Body of pancreas (tissue), 4 donors: ENCODE measurements around the gene XRCC4. TPM values are rescaled to one million over a fixed set of nuclear protein-coding genes. Genes with fewer than 3 reads are reported as not detected.

Experiments used
- ATAC-seq: fragments of 150-250 bp; one replicate; pipeline ENCODE4 v1.9.1; 2016
- DNase-seq, 4 donors: peaks; one replicate each; pipeline ENCODE4 v3.0.0-alpha.2; 2019
- H3K27ac ChIP-seq, 4 donors: fragments of 200-600 bp; sonication (generic); 1 replicate in 3 of 4; 2 replicates in 1 of 4; pipeline versions ENCODE4 v1.5.1 to v1.6.1; 2016 to 2019; ENCODE audit warnings: mild to moderate bottlenecking in 1 of 4, mixed read lengths in 1 of 4, moderate library complexity in 1 of 4
- H3K27me3 ChIP-seq, 2 donors: fragments of 200-600 bp; sonication (generic); one replicate each; pipeline ENCODE4 v1.6.0; 2016; ENCODE audit warnings: mild to moderate bottlenecking in 1 of 2
- H3K36me3 ChIP-seq, 2 donors: fragments of 200-600 bp; sonication (generic); replicated peaks in 1 of 2; 2 replicates each; pipeline ENCODE4 v1.5.1; 2016; ENCODE audit warnings: low read depth in 2 of 2; ENCODE audit not compliant: insufficient read depth in 1 of 2
- H3K4me1 ChIP-seq: fragments of 200-600 bp; sonication (generic); one replicate; pipeline ENCODE4 v1.6.0; 2016
- H3K4me3 ChIP-seq, 2 donors: fragments of 200-600 bp; sonication (generic); 1 replicate in 1 of 2; 2 replicates in 1 of 2; pipeline ENCODE4 v1.5.1; 2016 to 2019
- H3K9me3 ChIP-seq, 3 donors: fragments of 200-600 bp; sonication (generic); 1 replicate in 2 of 3; 2 replicates in 1 of 3; pipeline ENCODE4 v1.5.1; 2016
- POLR2A ChIP-seq, 3 donors: fragments of 450-650 bp; IDR thresholded peaks; one replicate each; pipeline ENCODE4 v1.6.1; 2016; ENCODE audit warnings: antibody characterized with exemption in 3 of 3, mild to moderate bottlenecking in 2 of 3
- WGBS, 2 donors: methylation state at CpG; one replicate each; pipeline ENCODE4 v1.1.5; 2017; 5-methylcytosine and 5-hydroxymethylcytosine counted together
- intact Hi-C: fragments of 100-400 bp; cut with DNase I; formaldehyde crosslinking; loops from one replicate; pipeline ENCODE4 v1.15.1; 2023
- total RNA-seq, 2 donors: library from RNA; depleted of rRNA; stranded (reverse); fragments of >200 nt; gene quantifications; one replicate each; pipeline ENCODE4 v1.1.0, GENCODE V29; 2016
- TF ChIP-seq, protein P1 (sequence below), 7 experiments: fragments of 450-650 bp in 4 of 7; fragments of 200-600 bp in 3 of 7; sonication (generic) in 3 of 7; IDR thresholded peaks; one replicate each; pipeline ENCODE4 v1.5.1; 2016 to 2019; ENCODE audit warnings: antibody characterized with exemption in 7 of 7

XRCC4 gene
- total RNA-seq, 2 donors from 2014 or later = 0.99 to 4.4 TPM

DNA sequence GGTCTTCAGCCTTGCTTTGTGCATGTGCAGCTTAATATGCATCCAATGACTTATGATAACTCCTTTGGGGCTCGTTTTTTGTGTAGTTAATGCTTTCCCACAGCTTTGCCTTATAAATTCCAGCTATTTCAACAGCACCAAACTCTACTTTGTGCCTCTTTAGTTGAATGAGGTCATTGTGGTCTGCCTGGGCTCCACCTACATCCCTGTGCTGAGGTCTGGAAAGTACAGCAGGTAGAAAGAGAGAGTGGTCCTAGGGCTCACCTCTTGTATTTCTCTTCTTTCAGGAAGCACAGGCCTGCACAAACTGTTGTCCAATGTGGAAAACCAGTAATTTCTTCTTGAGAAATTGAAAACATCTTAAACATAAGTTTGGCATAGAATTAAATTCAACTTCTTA lies 167.2 kb downstream of the XRCC4 start:
- ATAC-seq (no peak), DNase-seq (no peak)
- TF ChIP-seq POLR2A (IDR thresholded peaks at IDR 0.05) = no peak
- TF ChIP-seq, protein P1, sequence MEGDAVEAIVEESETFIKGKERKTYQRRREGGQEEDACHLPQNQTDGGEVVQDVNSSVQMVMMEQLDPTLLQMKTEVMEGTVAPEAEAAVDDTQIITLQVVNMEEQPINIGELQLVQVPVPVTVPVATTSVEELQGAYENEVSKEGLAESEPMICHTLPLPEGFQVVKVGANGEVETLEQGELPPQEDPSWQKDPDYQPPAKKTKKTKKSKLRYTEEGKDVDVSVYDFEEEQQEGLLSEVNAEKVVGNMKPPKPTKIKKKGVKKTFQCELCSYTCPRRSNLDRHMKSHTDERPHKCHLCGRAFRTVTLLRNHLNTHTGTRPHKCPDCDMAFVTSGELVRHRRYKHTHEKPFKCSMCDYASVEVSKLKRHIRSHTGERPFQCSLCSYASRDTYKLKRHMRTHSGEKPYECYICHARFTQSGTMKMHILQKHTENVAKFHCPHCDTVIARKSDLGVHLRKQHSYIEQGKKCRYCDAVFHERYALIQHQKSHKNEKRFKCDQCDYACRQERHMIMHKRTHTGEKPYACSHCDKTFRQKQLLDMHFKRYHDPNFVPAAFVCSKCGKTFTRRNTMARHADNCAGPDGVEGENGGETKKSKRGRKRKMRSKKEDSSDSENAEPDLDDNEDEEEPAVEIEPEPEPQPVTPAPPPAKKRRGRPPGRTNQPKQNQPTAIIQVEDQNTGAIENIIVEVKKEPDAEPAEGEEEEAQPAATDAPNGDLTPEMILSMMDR (IDR thresholded peaks at IDR 0.05) = no peak
- intact Hi-C loops = no loop called here
- Histone ChIP-seq H3K4me3 (no peak overlapping the region), H3K4me1 (no peaks in the 10 kb centered on the region), H3K27ac (no peak overlapping the region), H3K9me3 (no peaks in the 10 kb centered on the region), H3K27me3 (no peaks in the 10 kb centered on the region), H3K36me3 (no peaks in the 10 kb centered on the region)
- 85 to 90% methylated on average over 1 of the region's 1 CpG for WGBS, 2 donors

- Histone ChIP-seq H3K4me1 (no peaks in the 10 kb centered on the region), H3K27me3 (no peaks in the 10 kb centered on the region), H3K4me3 (no peak overlapping the region), H3K9me3 (no peaks in the 10 kb centered on the region), H3K27ac (no peak overlapping the region), H3K36me3 (no peaks in the 10 kb centered on the region)
- intact Hi-C loops = no loop called here
- 97 to 100% methylated on average over 3 of the region's 3 CpGs for WGBS, 2 donors
- DNase-seq (no peak), ATAC-seq (no peak)
- TF ChIP-seq, protein P1 (IDR thresholded peaks at IDR 0.05) = no peak
- TF ChIP-seq POLR2A (IDR thresholded peaks at IDR 0.05) = no peak
Observed at GRCh38 chr5:83245037-83245436, 167.7 kb downstream of the XRCC4 start.

DNA sequence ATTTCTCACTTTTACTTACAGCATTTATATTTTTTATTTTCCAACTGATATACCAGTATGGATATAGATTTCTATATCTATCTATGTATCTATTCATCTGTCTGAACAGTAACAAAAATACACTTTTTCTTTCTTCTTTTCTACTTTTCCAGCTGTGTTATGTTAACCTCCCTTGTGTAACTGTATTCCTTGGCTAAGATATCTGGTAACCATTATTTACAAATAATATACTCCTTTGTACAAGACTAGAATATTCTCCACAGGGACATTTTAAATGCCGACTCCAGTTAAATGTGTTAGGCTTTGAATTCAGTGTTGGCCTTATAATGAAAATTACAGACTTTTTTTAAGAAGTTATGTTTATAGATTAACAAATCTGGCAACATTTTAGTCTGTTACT lies 168.7 kb downstream of the XRCC4 start:
- no peak overlapping the region for H3K4me3 ChIP-seq
- no peaks in the 10 kb centered on the region for H3K27me3 ChIP-seq
- 89 to 96% methylated on average over 1 of the region's 1 CpG for WGBS, 2 donors
- DNase-seq = no peak
- no peak overlapping the region for H3K27ac ChIP-seq
- intact Hi-C loops = no loop called here
- no peaks in the 10 kb centered on the region for H3K36me3 ChIP-seq
- no peaks in the 10 kb centered on the region for H3K9me3 ChIP-seq
- ATAC-seq = no peak
- TF ChIP-seq, protein P1 (IDR thresholded peaks at IDR 0.05) = no peak
- no peak for TF ChIP-seq POLR2A (IDR thresholded peaks at IDR 0.05)
- no peaks in the 10 kb centered on the region for H3K4me1 ChIP-seq

DNA sequence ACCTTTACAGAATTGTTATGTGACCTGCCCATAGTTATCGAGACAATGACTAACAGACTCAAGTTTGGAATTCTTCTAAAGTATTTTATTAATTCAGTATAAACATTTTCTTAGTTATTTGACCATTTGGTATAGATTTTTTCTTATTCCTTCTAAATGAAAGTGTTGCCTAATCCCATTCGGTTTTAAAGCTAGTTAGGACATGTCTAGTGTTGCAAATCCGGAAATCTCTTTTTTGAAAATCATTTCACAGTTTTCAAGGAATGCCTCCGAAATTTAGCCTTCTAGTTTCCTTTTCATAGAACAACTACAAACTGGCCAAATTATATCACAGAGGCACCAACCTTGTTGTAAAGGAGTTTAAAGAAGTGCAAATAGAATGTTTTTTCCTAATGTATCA lies 171.8 kb downstream of the XRCC4 start:
- DNase-seq = no peak
- Histone ChIP-seq H3K36me3 (no peaks in the 10 kb centered on the region), H3K4me1 (peaks cover 6% of the 10 kb centered on the region), H3K9me3 (no peaks in the 10 kb centered on the region), H3K4me3 (no peak overlapping the region), H3K27me3 (no peaks in the 10 kb centered on the region), H3K27ac (no peak overlapping the region)
- no peak for TF ChIP-seq POLR2A (IDR thresholded peaks at IDR 0.05)
- TF ChIP-seq, protein P1 (IDR thresholded peaks at IDR 0.05) = no peak
- WGBS, 2 donors = 89 to 91% methylated on average over 4 of the region's 4 CpGs
- intact Hi-C loops = no loop called here
- ATAC-seq = no peak

- H3K36me3 ChIP-seq = no peaks in the 10 kb centered on the region
- TF ChIP-seq, protein P1 (IDR thresholded peaks at IDR 0.05) = no peak
- no peak for TF ChIP-seq POLR2A (IDR thresholded peaks at IDR 0.05)
- H3K27ac ChIP-seq = no peak overlapping the region
- intact Hi-C loops = no loop called here
- no peaks in the 10 kb centered on the region for H3K9me3 ChIP-seq
- no peak for DNase-seq
- no peak for ATAC-seq
- H3K4me1 ChIP-seq = peaks cover 6% of the 10 kb centered on the region
- H3K27me3 ChIP-seq = no peaks in the 10 kb centered on the region
- no peak overlapping the region for H3K4me3 ChIP-seq
- 16 to 19% methylated on average over 1 of the region's 1 CpG for WGBS, 2 donors
Observed at GRCh38 chr5:83251849-83252248, 174.5 kb downstream of the XRCC4 start.
